Type B pancreatic cell (in vitro differentiated cells): ENCODE results near the gene UMOD. TPM values are rescaled to one million over a fixed set of nuclear protein-coding genes. Genes with fewer than 3 reads are reported as not detected.

Experiments
- DNase-seq: peaks from one replicate; pipeline ENCODE4 v3.0.0; 2021; ENCODE audit warnings: mixed read lengths; ENCODE audit not compliant: unreplicated experiment; ENCODE audit errors: extremely low spot score
- H3K27ac Mint-ChIP-seq: 2 replicates; pipeline ENCODE4 v1.8.0; 2021; ENCODE audit warnings: mild to moderate bottlenecking, mixed read lengths
- H3K27me3 Mint-ChIP-seq: 2 replicates; pipeline ENCODE4 v1.8.0; 2021; ENCODE audit warnings: mixed read lengths
- H3K36me3 Mint-ChIP-seq: 2 replicates; pipeline ENCODE4 v1.8.0; 2021; ENCODE audit warnings: mixed read lengths
- H3K4me1 Mint-ChIP-seq: one replicate; pipeline ENCODE4 v1.8.0; 2021; ENCODE audit warnings: mixed read lengths; ENCODE audit not compliant: unreplicated experiment
- H3K4me3 Mint-ChIP-seq: 2 replicates; pipeline ENCODE4 v1.8.0; 2021; ENCODE audit warnings: mild to moderate bottlenecking, mixed read lengths
- H3K9me3 Mint-ChIP-seq: 2 replicates; pipeline ENCODE4 v1.8.0; 2021; ENCODE audit warnings: mixed read lengths
- CTCF ChIP-seq: fragments of 200-600 bp; sonication (generic); conservative IDR thresholded peaks from 2 replicates; pipeline ENCODE4 v1.5.0; 2021; ENCODE audit warnings: antibody characterized with exemption, mild to moderate bottlenecking
- long read RNA-seq: library from polyadenylated mRNA; unstranded; transcript quantifications from one replicate; pipeline ENCODE4 v2.0.0, GENCODE V29; 2020
- total RNA-seq: library from RNA; stranded (reverse); gene quantifications from 2 replicates; pipeline ENCODE4 v1.2.1, GENCODE V29; 2021; ENCODE audit warnings: low replicate concordance

Gene UMOD
- total RNA-seq, result not detected in 2 replicates
- long read RNA-seq, result 0 reads

GRCh38 chr16:20352615-20353014 is at the start of gene UMOD:
TSS of gene UMOD (minus strand) at chr16:20352715. CDS start at chr16:20350737, 1,978 bp downstream.
- Mint-ChIP-seq H3K4me1 (no peaks in the 10 kb centered on the region), H3K4me3 (no peak within 1 kb of the TSS), H3K27ac (no peak within 1 kb of the TSS), H3K36me3 (no peaks in the 10 kb centered on the region), H3K27me3 (peaks cover 18% of the 10 kb centered on the region), H3K9me3 (no peaks in the 10 kb centered on the region)
- no peak for TF ChIP-seq CTCF
- DNase-seq, result no peak

GRCh38 chr16:20401475-20402016 is 49.0 kb upstream of the UMOD start:
- Mint-ChIP-seq H3K27me3 (no peaks in the 10 kb centered on the region), H3K4me1 (no peaks in the 10 kb centered on the region), H3K9me3 (no peaks in the 10 kb centered on the region), H3K27ac (no peak overlapping the region), H3K4me3 (no peak overlapping the region), H3K36me3 (no peaks in the 10 kb centered on the region)
- no peak for DNase-seq
- TF ChIP-seq CTCF, result no peak

- Mint-ChIP-seq H3K9me3 (no peaks in the 10 kb centered on the region), H3K36me3 (no peaks in the 10 kb centered on the region), H3K27me3 (no peaks in the 10 kb centered on the region), H3K4me3 (no peak overlapping the region), H3K27ac (no peak overlapping the region), H3K4me1 (no peaks in the 10 kb centered on the region)
- DNase-seq, result no peak
- no peak for TF ChIP-seq CTCF
Measured at GRCh38 chr16:20401066-20401465, 48.6 kb upstream of the UMOD start.

- H3K4me3 Mint-ChIP-seq, result no peak overlapping the region
- H3K27ac Mint-ChIP-seq, result no peak overlapping the region
- TF ChIP-seq CTCF, result no peak
- no peak for DNase-seq
- H3K4me1 Mint-ChIP-seq, result no peaks in the 10 kb centered on the region
- no peaks in the 10 kb centered on the region for H3K36me3 Mint-ChIP-seq
- no peaks in the 10 kb centered on the region for H3K27me3 Mint-ChIP-seq
- H3K9me3 Mint-ChIP-seq, result no peaks in the 10 kb centered on the region
Measured at GRCh38 chr16:20399185-20399584, 46.7 kb upstream of the UMOD start.

GRCh38 chr16:20398603-20399002 is 46.1 kb upstream of the UMOD start:
- Mint-ChIP-seq H3K27me3 (no peaks in the 10 kb centered on the region), H3K27ac (no peak overlapping the region), H3K36me3 (no peaks in the 10 kb centered on the region), H3K4me1 (peaks cover 4% of the 10 kb centered on the region), H3K4me3 (no peak overlapping the region), H3K9me3 (no peaks in the 10 kb centered on the region)
- DNase-seq, result no peak
- TF ChIP-seq CTCF, result no peak
